Cerebellar cortex (tissue), 1 donor: ENCODE measurements around the gene ELL.
A peak's percentile ranks its signal among the peaks of the same experiment; 100 is the strongest.

Source experiments
- DNase-seq: peaks from one replicate; pipeline ENCODE4 v3.0.0-alpha.2; 2015; ENCODE audit warnings: low spot score

The ELL gene

DNA sequence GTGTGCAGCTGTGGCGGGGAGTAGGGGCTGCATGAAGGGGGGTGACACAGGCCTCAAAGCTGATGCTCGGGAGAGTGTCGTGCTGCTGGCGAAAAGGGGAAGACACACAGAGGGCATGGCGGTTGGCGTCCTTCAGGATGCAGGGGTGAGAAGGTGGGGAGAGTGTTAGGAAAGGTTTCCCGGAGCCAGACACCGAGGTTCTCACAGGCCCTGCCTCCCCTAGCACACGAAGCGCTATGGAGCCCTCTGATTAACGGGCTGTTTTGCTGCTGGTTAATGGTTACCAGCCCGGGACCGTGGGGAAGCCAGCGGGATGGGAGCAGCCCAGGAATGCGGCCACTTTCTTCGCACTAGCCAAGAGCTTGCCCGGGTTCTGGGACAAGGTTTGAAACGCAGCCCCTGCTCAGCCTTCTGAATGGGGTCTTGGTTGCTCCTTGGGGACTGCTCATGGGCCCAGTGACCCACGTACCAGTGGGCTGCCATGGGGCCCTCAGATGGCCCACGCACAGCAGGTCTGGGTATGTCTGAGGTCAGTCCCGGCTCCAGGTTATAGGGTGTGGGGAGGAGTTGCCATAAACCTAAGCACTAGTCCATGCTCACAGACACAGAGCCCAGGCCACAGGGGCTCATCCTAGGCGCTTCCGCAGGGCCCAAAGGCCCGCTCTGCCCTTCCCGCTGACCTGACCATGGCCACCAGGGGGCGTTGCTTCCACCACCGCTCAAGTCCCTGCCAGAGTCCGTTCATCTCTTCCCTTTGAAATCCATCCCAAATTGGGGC is 52.6 kb downstream of the ELL start:
- DNase-seq, result peak; percentile 66

DNA sequence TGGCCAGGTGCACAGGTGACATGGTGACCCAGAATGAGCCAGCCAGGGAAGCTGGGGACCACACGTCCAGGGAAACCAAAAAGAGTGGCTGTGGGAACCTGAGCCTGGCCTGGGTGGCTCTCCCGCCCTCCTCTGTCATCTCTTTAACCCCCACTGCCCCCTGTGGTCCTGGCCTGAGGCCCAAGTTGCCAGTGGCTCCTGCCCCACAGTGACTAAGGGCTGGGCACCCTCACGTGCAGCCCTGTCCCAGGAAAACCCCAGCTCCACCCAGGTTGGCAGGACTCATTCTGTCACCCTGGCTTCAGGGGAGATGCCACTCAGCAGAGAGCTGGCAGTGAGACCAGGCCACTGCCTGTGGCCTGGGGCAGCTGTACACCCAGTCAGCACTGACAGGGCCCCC is 53.4 kb downstream of the ELL start:
- no peak for DNase-seq

DNA sequence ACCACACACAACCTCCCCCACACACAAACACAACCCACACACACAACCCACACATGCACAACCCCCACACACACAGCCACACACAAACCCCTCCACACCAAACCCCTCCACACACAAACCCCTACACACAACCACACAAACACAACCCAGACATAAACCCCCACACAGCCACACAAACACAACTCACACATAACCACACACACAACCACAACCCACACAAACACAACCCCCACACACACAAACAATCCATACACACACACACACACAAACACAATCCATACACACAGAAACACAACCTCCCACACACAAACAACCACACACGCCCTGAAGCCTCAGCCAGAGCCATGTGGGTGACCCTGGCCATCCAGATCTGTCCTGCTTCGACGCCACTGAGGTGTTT is 53.9 kb downstream of the ELL start:
- DNase-seq, result no peak

DNA sequence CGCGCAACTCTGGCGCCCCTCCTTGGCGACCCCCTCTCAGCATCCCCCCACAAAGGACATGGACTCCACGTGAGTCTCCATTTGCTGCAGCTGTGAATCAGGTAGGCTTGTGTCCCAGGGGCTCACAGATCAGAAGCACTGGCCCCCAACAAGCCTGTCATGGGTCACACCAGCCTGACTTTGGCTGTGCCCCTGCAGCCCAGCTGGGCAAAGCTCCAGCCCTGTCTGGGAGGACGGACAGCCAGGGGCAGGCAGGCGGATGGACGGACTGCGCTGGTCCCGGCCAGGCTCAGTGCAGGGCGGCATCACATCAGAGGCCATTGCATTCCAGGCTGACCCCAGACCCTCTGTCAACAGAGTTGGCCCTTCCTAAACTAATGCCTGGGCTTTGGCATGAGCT is 55.5 kb downstream of the ELL start:
- no peak for DNase-seq

DNA sequence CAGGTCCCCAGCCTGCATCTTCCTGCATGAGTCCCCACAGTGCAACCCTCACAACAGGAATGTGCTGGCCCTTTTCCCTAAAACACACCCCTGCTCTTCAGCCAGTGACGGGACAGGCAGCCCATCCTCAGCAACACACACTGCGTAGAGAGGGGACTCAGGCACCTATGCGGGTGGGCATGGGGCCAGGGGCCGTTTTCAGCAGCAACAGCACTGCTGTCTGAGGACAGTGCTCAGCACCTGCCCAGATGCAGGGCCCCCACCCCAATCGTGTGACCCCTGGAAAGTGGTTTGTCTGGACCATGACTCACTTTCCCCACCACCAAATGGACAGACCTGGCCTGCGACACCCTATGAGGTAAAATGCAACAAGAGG is 55.9 kb downstream of the ELL start:
- no peak for DNase-seq

DNA sequence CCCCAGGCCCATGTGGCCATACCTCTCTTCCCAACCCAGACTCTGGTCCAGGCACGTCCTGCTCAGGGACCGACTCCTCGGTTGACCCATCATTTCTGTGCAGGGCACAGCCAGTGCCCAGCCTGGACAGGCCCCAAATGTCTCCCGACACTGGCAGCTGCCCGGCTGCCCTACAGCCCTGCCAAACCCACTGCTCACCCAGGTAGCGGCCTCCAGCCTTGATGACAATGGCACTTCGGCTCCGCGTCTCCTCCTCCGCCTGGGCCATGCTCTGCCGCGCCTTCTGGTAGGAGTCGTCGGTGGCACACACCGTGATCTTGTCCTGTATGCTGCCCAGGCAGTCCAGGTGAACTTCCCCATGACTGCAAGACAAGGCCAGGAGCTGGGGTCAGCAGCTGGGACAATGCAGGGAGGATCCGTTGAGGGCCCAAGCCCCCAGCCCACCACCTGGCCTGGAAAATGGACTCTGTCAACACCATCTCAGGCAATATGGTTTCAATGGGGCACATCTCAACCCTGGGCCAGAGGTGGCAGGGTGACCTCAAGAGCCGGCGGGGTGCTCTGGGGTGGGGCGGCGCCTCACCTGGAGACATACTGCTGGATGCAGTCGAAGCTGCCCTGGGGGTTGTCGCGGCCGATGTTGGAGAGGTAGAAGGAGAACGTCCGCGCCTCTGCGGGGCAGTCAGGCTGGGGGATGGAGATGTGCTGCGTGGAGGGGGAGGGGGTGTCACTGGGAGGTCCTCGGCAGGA is 56.5 kb downstream of the ELL start:
- no peak for DNase-seq

DNA sequence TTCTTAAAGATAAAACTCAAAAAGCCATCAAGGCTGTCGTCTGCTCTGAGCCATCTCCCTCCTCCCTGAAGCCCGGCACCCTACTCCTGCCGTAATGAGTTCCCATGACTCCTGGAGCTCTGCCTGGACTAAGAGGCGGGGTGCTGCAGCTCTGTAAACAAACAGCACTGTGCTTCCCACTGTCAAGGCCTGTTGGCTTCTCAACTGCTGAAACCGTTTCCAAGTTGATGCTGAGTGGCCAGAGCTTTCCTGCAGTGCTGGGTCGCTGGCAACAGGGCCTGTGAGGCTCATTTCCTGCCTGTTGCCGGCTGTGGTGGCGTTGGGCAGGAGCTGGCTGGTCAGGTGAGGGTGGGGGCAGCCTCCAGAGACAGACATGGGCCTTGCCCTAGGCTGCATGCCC is 57.2 kb downstream of the ELL start:
- peak; percentile 88 for DNase-seq

DNA sequence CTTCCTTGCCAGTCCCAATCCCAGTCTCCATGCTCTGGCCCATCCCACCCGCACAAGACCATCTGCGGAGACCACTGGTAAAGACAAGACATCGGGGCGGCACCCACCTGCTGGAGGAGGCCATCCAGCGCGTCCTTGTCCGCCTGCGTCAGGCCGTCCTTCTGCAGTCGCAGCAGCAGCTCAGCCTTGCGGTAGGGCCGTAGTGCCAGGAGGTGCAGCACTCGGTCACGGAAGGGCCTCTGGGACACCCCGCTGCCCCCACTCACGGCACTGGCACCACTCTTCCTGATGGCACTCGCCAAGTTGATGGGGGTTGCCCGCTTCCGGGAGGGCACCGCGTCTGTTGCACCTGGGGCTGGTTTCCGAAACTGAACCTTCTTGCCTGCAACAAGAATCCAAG is 60.4 kb downstream of the ELL start:
- no peak for DNase-seq

DNA sequence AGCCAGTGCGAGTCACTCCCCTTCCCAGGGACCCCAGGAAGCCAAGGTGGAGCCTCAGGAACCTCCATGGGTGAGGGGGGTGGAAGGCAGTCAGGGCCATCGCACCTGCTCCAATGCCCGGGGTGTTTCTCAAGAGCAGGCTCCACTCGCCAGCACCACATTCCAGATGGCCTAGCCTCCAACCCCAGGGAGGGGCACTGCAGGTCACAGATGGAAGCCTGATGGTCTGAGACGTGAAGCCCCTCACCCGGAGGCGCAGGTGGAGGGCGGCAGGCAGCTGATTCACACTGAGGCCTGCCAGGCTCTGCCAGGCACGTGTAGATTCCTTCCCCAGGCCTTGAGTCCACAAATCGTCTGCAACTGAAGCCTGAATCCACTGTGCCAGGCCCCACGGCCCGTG is 61.0 kb downstream of the ELL start:
- no peak for DNase-seq

DNA sequence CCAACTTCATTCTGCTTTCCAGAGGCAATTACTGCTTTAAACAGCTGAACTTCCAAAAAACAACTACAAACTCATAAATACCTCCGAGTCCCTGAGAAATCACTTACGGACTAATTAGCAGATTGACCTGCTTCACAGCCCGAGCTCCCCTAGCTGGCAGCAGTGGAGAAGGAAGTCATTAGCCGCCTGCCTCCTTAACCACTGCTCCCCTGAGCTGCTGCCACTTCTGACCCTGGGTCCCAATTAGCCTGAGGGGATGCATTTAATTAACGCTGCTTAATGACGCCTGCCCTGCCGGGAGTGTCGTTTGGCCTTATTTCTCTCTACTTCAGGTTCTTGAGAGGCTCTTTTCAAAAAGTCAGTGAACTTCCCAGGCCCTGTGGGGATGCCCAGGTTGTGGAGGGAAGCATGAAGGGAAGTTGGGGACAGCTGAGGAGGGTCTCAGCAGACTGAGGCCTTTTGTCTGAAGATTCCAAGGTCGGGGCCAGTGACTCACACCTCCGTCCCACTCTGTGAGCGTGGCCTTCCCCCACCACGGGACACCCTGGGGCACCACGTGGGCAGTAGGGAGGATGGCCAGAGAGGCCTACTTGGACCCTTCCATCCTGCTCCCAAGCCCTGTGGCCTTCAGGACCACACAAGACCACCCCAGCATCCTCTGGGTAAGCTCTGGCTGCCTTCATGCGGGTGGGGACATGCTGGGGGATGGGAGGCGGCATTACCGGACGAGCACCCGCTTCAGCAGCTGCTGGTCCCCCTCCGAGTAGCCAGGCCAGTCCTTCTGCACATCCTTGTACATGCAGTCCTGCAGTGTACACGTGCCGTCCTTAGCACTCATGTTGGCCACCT is 64.2 kb downstream of the ELL start:
- no peak for DNase-seq

DNA sequence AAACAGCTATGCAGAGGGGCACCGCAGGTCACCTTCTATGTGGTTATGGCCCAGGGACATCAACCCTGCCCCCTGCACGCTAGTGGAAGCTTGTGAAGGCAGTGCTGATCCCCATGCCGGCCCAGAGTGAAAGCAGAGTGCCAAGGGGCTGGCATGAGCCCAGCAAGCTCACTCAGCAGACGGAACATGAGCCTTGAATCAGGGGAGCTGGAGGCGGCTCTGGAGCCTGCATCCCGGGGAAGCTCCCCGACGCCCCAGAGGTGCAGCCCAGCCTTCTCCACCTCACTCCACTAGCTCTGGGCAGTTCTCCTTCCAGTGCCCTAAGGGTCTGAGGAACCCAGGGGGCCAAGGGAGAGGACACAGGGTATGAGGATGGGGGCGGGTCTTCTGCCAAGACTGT is 64.9 kb downstream of the ELL start:
- peak; percentile 71 for DNase-seq

DNA sequence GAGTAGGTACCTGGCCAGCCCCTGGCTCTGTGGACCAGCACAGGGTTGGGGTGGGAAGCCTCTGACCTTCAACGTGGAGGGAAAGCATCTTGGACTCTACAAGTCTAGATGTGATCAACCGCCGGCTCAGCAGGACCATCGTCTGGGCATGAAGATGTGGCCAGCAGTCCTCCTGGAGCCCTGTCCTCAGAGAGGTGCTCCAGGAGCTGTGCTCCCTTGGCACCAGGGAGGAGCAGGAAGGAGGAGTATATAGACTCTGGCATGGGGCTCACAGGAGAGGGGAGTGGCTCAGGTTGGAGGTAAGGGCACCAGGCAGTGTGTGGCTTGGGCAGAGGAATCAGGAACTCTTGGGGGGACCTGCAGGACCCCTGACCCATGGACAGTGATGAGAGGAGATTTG is 65.6 kb downstream of the ELL start:
- no peak for DNase-seq

DNA sequence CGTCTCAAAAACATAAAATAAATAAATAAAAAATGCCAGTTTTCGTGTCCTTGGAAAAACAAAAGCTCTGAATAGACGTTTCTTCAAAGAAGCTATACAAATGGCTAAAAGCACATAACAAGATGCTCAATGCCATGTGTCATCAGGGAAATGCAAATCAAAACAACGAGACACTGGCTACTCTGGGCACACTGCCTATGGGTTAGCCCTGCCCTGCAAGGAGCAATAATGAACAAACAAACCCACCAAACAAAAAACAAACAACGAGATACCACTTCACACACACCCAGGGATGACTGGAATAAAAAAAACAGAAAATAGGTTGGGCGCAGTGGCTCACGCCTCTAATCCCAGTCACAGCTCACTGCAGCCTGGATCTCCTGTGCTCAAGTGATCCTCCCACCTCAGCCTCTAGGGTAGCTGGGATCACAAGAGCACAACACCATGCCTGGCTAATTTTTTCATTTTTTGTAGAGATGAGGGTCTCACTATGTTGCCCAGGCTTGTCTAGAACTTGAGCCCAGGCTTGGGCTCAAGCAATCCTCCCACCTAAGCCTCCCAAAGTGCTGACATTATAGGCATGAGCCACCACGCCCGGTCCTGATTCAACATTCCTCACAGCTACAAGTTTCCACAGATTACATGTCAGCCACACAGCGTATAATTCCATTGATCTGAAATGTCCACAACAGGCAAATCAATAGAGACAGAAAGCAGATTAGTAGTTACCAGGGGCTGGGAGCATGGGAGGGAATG is 68.4 kb downstream of the ELL start:
- DNase-seq, result no peak

DNA sequence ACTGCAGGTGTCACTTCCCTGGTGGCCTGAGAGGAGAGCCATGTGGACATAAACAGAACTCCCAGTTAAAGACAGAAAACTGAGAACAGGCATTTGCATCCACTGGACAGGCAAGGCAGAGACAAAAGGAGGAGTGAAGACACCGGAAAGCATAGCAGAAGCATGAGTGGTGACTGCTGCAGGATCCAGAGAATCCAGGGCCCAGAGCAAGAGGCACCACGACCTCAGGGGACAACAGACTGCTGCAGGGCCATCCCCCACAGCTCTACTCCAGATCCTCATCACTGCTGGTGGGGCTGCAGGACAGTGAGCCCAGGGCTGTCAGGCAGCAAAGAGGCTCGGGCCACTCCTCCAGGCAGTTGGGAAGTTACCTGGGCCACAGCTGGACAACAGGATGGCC is 69.5 kb downstream of the ELL start:
- no peak for DNase-seq

DNA sequence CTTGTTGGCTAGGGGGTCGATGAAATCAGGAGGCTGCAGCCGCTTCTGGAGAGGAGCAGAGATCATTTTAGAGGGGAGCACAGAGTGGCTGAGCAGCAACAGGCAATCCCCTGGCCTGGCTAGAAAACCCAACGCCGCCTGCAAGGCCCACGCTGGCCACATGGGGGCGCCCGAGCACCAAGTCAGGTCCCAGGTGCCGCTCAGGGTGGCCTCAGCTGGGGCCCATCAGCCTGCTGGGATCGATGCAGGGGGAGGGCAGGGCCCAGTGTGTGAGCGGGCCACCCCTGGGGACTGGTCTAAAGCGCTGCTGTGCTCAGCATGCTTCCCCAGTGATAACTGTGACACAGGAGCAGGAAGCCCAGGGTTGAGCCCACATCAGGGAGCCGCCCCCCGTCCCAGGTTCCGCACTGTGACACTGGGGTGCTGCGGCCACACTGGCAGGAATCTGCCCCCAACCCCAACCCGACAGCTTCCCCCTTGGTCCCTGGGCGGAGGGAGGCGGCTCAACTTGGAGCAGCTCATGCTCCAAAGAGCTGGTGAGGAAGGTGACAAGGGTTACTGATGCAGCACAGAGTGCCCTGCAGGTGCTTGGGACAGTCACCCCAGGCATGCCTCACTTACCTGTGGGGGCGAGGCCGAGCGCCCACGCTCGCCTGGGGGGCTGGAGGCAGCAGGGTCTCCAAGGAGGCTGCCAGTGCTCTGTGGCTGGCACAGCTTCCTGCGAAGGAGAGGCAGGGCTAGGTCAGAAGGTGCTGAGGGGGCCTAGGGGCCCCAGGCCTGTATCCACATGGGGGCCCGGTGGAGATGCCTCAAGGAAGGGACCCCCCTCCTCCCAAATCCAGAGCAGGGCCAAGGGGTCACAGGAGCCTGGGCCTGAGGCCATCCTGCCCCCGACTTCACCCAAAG is 70.7 kb downstream of the ELL start:
- DNase-seq, result peak; percentile 64

DNA sequence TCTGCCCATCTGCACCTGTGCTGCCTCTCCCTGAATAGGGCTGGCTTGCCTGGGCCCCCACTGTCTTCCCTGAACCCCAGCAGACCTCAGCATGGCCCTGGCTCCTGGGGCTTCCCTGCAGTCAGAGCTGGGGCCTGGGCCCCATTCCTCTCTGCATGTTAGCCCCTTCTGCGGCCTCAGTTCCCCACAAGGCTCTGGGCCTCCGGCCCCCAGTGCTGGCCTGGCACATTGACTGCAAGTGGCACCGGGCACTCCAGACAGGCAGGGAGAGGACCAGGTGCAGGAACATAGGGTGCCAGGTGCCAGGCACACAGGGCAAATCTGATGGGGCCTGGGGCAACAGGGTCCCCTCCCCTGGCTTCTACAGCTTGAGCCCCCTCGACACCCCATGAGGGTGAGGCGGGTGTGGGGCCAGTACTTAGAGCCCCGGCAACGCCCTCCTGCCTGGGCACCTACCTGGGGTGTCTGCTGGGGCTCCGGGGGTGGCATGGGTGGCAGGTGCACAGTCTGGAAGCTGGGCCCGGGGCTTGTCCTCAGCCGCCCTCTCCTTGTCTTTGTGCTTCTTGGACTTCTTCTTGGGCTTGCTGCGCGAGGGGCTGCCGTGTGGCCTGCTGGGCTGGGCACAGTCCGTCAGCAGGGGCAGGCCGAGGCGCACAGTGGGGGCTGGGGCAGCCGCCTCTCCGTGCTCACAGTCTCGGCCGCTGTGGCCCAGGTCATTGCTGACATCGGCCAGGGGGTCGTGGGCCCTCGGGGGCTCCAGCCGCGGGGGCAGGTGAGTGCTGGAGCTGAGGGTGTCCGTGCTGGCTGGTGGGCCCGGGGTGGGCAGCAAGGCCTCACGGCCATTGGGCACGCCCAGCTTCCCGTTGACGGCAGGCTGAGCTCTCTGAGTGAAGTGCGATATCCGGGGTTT is 71.6 kb downstream of the ELL start:
- DNase-seq, result no peak

DNA sequence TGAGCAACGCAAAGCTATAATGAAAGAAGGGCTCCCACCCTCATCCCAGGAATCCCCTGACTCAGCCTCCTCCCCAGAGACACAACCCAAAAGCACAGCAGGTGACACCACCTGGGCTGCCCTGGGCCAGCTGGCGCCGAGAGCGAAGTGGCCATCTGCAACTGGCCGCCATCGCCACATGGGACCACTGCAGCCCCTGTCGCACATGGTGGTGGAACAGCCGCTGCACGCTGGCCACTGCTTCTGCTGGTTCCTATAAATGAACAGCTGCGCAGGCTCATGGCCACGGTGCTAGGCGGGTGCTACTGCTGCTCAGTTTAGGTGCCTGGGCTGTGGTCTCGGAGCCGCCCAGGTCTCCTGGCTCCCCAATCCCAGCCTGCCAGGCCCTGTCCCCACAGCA is 72.3 kb downstream of the ELL start:
- DNase-seq, result no peak

DNA sequence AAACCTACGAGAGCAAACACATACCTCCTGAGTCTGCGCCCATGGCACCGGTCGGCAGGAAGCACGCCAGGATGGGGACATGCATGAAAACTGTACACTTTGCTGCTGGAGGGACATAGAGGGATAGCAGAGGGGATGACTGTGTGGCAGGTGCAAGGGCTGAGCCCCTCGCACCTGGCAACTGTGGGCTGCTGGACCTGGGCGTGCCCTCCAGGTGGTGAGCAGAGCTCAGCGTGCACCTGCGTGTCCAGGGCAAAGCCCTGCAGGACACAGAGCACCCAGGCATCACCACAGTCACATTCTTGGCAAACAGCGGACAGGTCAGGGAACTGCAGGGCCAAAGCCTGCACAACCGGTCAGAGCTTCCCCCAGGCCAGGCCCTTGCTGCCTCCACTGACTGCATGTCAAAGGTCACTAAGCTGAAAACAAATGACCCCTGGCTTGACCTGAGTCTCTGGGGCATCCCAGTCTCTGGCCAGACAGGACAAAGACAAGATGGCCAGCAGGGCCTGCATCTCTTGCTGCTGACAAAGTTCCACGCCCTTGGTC is 75.0 kb downstream of the ELL start:
- DNase-seq, result no peak

DNA sequence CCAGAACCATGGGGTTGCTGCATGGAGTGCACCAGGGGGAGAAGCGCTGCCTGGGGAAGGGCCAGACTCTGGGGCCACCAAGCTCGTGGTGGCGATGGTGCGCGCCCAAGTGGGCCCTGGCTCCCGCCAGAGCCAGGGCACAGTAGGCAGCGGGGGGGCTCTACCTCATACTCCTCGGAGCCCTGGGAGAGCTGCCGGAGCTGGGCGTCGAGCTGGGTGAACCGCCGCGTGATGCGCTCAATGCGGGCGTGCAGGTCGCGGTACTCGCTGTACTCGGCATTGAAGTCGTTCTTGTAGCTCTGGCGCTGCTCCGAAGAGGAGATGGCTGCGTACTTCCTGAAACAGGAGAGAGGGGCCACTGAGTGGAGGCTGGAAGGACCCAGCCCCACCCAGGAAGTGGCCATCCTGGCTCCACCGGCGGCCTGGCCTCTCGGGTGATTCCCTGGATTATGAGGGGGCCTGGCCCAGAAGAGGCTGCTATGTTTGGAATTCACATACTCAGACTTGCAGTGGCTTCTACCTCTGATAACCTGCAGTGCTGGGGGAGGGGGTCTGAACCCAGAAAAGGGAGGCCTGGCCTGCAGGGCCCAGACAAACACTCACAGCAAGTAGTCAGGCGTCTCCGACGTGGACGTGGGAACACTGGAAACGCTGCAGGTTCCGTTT is 75.6 kb downstream of the ELL start:
- no peak for DNase-seq
